ENCODE results near the gene ZNF500. TPM values are rescaled to one million over a fixed set of nuclear protein-coding genes. Genes with fewer than 3 reads are reported as not detected.
A peak's percentile ranks its signal among the peaks of the same experiment; 100 is the strongest.

Gene ZNF500
- total RNA-seq (6.9 and 7.1 TPM in 2 replicates), polyA plus RNA-seq (3.1 TPM in 2 replicates), polyA minus RNA-seq (ENCODE audit: low replicate concordance) (10.2 and 12.0 TPM in 2 replicates)
- polyA plus RNA-seq (2012), result 4.5 and 5.5 TPM in 2 replicates

GRCh38 chr16:4766875-4767628 is at the start of gene ZNF500:
Gene ZNF500, minus strand, starts transcription at chr16:4767162. Its CDS starts 1,184 bp downstream, at chr16:4765978.
- peak within 1 kb of the TSS; percentile 77 for H3K27ac ChIP-seq (ENCODE audit: insufficient read depth, low read length)
- H3K4me2 ChIP-seq (ENCODE audit: extremely low read depth, insufficient read depth, low read length), result peak within 1 kb of the TSS; percentile 90
- H3K79me2 ChIP-seq (ENCODE audit: control insufficient read depth, insufficient read depth, low read length), result peaks cover 18% of the 10 kb centered on the region
- H3K36me3 ChIP-seq (ENCODE audit: control insufficient read depth, insufficient read depth, low read length), result peaks cover 9% of the 10 kb centered on the region
- no peaks in the 10 kb centered on the region for H3K9me3 ChIP-seq (ENCODE audit: control insufficient read depth, insufficient read depth, low read depth, low read length)
- H4K20me1 ChIP-seq (ENCODE audit: control insufficient read depth, extremely low read depth, insufficient read depth, low read length), result no peaks in the 10 kb centered on the region
- peak; percentile 93 to 95 for DNase-seq (ENCODE audit: low read depth in 2 of 2)
- H3K4me1 ChIP-seq (ENCODE audit: control insufficient read depth, extremely low read depth, insufficient read depth, low read length), result peaks cover 11% of the 10 kb centered on the region
- no peaks in the 10 kb centered on the region for H3K27me3 ChIP-seq (ENCODE audit: control insufficient read depth, insufficient read depth, low read length)
- H3K9ac ChIP-seq (ENCODE audit: insufficient read depth, low read length), result peak within 1 kb of the TSS; percentile 88
- H2AFZ ChIP-seq (ENCODE audit: low read length), result peak within 1 kb of the TSS; percentile 80
- peak within 1 kb of the TSS; percentile 71 to 96 (median 80) for H3K4me3 ChIP-seq (replicated peaks in 1 of 4; ENCODE audit: control extremely low read depth in 1 of 4, insufficient read depth in 1 of 4, low read depth in 3 of 4, low read length in 4 of 4)
- TF ChIP-seq CTCF (conservative IDR thresholded peaks at IDR 0.05 in 1 of 2, IDR thresholded peaks at IDR 0.05 in 1 of 2; ENCODE audit: low read depth in 1 of 2, low read length in 2 of 2), result no peak
- TF ChIP-seq EZH2 (IDR thresholded peaks at IDR 0.05; ENCODE audit: low read length, missing control alignments), result no peak

GRCh38 chr16:4814542-4815173 is 47.7 kb upstream of the ZNF500 start:
- no peak overlapping the region for H3K9ac ChIP-seq (ENCODE audit: insufficient read depth, low read length)
- no peaks in the 10 kb centered on the region for H3K27me3 ChIP-seq (ENCODE audit: control insufficient read depth, insufficient read depth, low read length)
- H3K79me2 ChIP-seq (ENCODE audit: control insufficient read depth, insufficient read depth, low read length), result no peaks in the 10 kb centered on the region
- no peak overlapping the region for H3K27ac ChIP-seq (ENCODE audit: insufficient read depth, low read length)
- no peaks in the 10 kb centered on the region for H3K4me1 ChIP-seq (ENCODE audit: control insufficient read depth, extremely low read depth, insufficient read depth, low read length)
- H3K4me3 ChIP-seq (replicated peaks in 1 of 4; ENCODE audit: control extremely low read depth in 1 of 4, insufficient read depth in 1 of 4, low read depth in 3 of 4, low read length in 4 of 4), result no peak overlapping the region
- TF ChIP-seq EZH2 (IDR thresholded peaks at IDR 0.05; ENCODE audit: low read length, missing control alignments), result no peak
- TF ChIP-seq CTCF (conservative IDR thresholded peaks at IDR 0.05 in 1 of 2, IDR thresholded peaks at IDR 0.05 in 1 of 2; ENCODE audit: low read depth in 1 of 2, low read length in 2 of 2), result no peak
- no peaks in the 10 kb centered on the region for H4K20me1 ChIP-seq (ENCODE audit: control insufficient read depth, extremely low read depth, insufficient read depth, low read length)
- H3K9me3 ChIP-seq (ENCODE audit: control insufficient read depth, insufficient read depth, low read depth, low read length), result no peaks in the 10 kb centered on the region
- DNase-seq (ENCODE audit: low read depth in 2 of 2), result no peak
- H3K4me2 ChIP-seq (ENCODE audit: extremely low read depth, insufficient read depth, low read length), result no peak overlapping the region
- no peak overlapping the region for H2AFZ ChIP-seq (ENCODE audit: low read length)
- H3K36me3 ChIP-seq (ENCODE audit: control insufficient read depth, insufficient read depth, low read length), result peaks cover 22% of the 10 kb centered on the region

GRCh38 chr16:4814046-4814445 is 47.1 kb upstream of the ZNF500 start:
- Histone ChIP-seq H3K27me3 (ENCODE audit: control insufficient read depth, insufficient read depth, low read length) (no peaks in the 10 kb centered on the region), H3K36me3 (ENCODE audit: control insufficient read depth, insufficient read depth, low read length) (peaks cover 22% of the 10 kb centered on the region), H3K4me3 (replicated peaks in 1 of 4; ENCODE audit: control extremely low read depth in 1 of 4, insufficient read depth in 1 of 4, low read depth in 3 of 4, low read length in 4 of 4) (no peak overlapping the region), H3K4me1 (ENCODE audit: control insufficient read depth, extremely low read depth, insufficient read depth, low read length) (no peaks in the 10 kb centered on the region), H3K79me2 (ENCODE audit: control insufficient read depth, insufficient read depth, low read length) (no peaks in the 10 kb centered on the region), H3K4me2 (ENCODE audit: extremely low read depth, insufficient read depth, low read length) (no peak overlapping the region), H3K9me3 (ENCODE audit: control insufficient read depth, insufficient read depth, low read depth, low read length) (no peaks in the 10 kb centered on the region), H3K9ac (ENCODE audit: insufficient read depth, low read length) (no peak overlapping the region), H4K20me1 (ENCODE audit: control insufficient read depth, extremely low read depth, insufficient read depth, low read length) (no peaks in the 10 kb centered on the region), H2AFZ (ENCODE audit: low read length) (no peak overlapping the region), H3K27ac (ENCODE audit: insufficient read depth, low read length) (no peak overlapping the region)
- DNase-seq (ENCODE audit: low read depth in 2 of 2), result no peak
- TF ChIP-seq CTCF (conservative IDR thresholded peaks at IDR 0.05 in 1 of 2, IDR thresholded peaks at IDR 0.05 in 1 of 2; ENCODE audit: low read depth in 1 of 2, low read length in 2 of 2), result no peak
- no peak for TF ChIP-seq EZH2 (IDR thresholded peaks at IDR 0.05; ENCODE audit: low read length, missing control alignments)
